ENCODE data around the gene LRRC15. TPM values are rescaled to one million over a fixed set of nuclear protein-coding genes. Genes with fewer than 3 reads are reported as not detected.

Gene LRRC15
- polyA plus RNA-seq, 1 experiment = 4.9 TPM

DNA sequence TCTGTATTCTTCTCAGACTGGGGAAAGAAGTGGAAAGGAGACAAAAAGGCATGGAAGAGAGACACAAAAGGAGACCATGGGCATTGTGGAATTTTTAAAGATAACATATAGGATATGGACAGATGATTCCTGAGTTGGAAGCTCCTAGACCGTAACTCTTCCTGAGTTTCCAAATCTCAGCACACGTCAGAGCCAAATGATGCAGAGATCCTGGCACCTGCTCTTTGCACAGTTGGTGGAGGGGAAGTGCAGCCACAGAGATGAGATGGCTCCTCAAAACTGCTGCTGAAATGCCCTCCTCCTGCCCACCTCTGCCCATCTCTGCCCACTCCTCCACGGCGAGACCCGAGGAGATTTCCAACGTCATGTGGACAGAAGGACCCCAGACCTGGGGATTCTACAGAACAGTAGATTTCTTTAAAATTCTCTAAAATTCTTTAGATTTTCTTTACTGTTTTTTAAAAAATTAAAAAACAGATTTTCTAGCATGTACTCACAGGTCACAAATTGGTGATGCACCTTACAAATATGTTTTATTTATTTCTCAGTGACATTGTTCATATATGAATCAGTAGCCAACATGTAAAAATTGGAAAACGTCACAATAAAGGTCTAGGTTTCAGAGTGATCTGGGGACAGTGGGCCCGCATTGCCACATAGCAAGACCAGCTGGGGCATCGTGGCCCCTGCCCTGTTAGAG, 26.5 kb downstream of the LRRC15 start:
- Histone ChIP-seq H3K27me3 (ENCODE audit: control insufficient read depth, insufficient read depth, low read length) (no peaks in the 10 kb centered on the region), H3K4me3 (ENCODE audit: low read depth, low read length) (no peak overlapping the region), H3K9me3 (ENCODE audit: control insufficient read depth, insufficient read depth, low read length) (no peaks in the 10 kb centered on the region; the same call in 1 of the 2 replicates), H3K27ac (ENCODE audit: low read depth, low read length) (no peak overlapping the region)
- POLR2A ChIA-PET = no interaction called here
- TF ChIP-seq, protein P1, sequence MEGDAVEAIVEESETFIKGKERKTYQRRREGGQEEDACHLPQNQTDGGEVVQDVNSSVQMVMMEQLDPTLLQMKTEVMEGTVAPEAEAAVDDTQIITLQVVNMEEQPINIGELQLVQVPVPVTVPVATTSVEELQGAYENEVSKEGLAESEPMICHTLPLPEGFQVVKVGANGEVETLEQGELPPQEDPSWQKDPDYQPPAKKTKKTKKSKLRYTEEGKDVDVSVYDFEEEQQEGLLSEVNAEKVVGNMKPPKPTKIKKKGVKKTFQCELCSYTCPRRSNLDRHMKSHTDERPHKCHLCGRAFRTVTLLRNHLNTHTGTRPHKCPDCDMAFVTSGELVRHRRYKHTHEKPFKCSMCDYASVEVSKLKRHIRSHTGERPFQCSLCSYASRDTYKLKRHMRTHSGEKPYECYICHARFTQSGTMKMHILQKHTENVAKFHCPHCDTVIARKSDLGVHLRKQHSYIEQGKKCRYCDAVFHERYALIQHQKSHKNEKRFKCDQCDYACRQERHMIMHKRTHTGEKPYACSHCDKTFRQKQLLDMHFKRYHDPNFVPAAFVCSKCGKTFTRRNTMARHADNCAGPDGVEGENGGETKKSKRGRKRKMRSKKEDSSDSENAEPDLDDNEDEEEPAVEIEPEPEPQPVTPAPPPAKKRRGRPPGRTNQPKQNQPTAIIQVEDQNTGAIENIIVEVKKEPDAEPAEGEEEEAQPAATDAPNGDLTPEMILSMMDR (IDR thresholded peaks at IDR 0.05; ENCODE audit: low read depth, low read length) = no peak
- DNase-seq (ENCODE audit: low read depth, low spot score) = no peak
- CTCF ChIA-PET = interaction anchor here (0.6 to 6.1 kb wide), 60 partner anchors 7 to 677 kb away, joined by 3 to 151 read pairs (median 4); partner anchors contain the start of genes GP5, LRRC15 and LSG1

GRCh38 chr3:194340757-194341400, 28.7 kb downstream of the LRRC15 start:
- TF ChIP-seq, protein P1 (IDR thresholded peaks at IDR 0.05; ENCODE audit: low read depth, low read length) = no peak
- DNase-seq (ENCODE audit: low read depth, low spot score) = no peak
- Histone ChIP-seq H3K27ac (ENCODE audit: low read depth, low read length) (no peak overlapping the region), H3K4me3 (ENCODE audit: low read depth, low read length) (no peak overlapping the region), H3K27me3 (ENCODE audit: control insufficient read depth, insufficient read depth, low read length) (no peaks in the 10 kb centered on the region), H3K9me3 (ENCODE audit: control insufficient read depth, insufficient read depth, low read length) (no peaks in the 10 kb centered on the region; the same call in 1 of the 2 replicates)
- ChIA-PET CTCF (interaction anchor here (1.1 to 6.1 kb wide), 2 partner anchors 6 to 61 kb away, joined by 3 to 55 read pairs; no protein-coding TSS in a partner anchor), POLR2A (no interaction called here)

GRCh38 chr3:194339840-194340239, 29.7 kb downstream of the LRRC15 start:
- Histone ChIP-seq H3K4me3 (ENCODE audit: low read depth, low read length) (no peak overlapping the region), H3K27ac (ENCODE audit: low read depth, low read length) (no peak overlapping the region), H3K27me3 (ENCODE audit: control insufficient read depth, insufficient read depth, low read length) (no peaks in the 10 kb centered on the region), H3K9me3 (ENCODE audit: control insufficient read depth, insufficient read depth, low read length) (no peaks in the 10 kb centered on the region; the same call in 1 of the 2 replicates)
- CTCF ChIA-PET = interaction anchor here (0.6 to 1.5 kb wide), 4 partner anchors 56 to 559 kb away, joined by 3 to 4 read pairs (median 3); no protein-coding TSS in a partner anchor
- POLR2A ChIA-PET = interaction anchor here (0.6 kb wide), 2 partner anchors 60 to 253 kb away, joined by 3 to 4 read pairs; no protein-coding TSS in a partner anchor
- TF ChIP-seq, protein P1 (IDR thresholded peaks at IDR 0.05; ENCODE audit: low read depth, low read length) = no peak
- no peak for DNase-seq (ENCODE audit: low read depth, low spot score)

DNA sequence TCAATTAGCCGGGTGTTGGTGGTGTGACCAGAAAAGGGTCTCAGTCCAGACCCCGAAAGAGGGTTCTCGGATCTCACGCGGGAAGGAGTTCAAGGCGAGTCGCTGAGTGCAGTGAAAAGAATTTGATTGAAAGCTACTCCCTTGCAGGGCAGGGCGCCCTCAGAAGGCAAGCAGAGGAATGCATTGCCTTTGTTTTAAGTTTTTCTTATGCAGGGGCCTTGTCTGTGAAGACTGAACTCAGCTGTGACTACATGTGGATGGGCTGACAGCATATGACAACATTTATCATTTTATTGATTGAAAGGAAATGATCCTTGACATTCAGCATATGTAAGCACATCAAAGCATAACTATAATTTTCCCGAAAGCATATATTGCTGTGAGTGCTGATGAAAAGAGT, 30.2 kb downstream of the LRRC15 start:
- no peaks in the 10 kb centered on the region for H3K27me3 ChIP-seq (ENCODE audit: control insufficient read depth, insufficient read depth, low read length)
- POLR2A ChIA-PET = interaction anchor here (0.6 kb wide), 2 partner anchors 60 to 253 kb away, joined by 3 to 4 read pairs; no protein-coding TSS in a partner anchor
- no peak for DNase-seq (ENCODE audit: low read depth, low spot score)
- TF ChIP-seq, protein P1 (IDR thresholded peaks at IDR 0.05; ENCODE audit: low read depth, low read length) = no peak
- H3K4me3 ChIP-seq (ENCODE audit: low read depth, low read length) = no peak overlapping the region
- H3K9me3 ChIP-seq (ENCODE audit: control insufficient read depth, insufficient read depth, low read length) = no peaks in the 10 kb centered on the region; the same call in 1 of the 2 replicates
- H3K27ac ChIP-seq (ENCODE audit: low read depth, low read length) = no peak overlapping the region
- CTCF ChIA-PET = interaction anchor here (0.6 to 1.5 kb wide), 5 partner anchors 56 to 558 kb away, joined by 3 to 4 read pairs (median 3); no protein-coding TSS in a partner anchor

Measured in AG04450 (cell line).